ENCODE results near the gene NTNG1.
"Not testable (repeated sequence)": the region's sequence is repeated elsewhere in the genome, so short reads cannot be mapped to it uniquely, and the experiment has no call there.

NTNG1 gene

DNA sequence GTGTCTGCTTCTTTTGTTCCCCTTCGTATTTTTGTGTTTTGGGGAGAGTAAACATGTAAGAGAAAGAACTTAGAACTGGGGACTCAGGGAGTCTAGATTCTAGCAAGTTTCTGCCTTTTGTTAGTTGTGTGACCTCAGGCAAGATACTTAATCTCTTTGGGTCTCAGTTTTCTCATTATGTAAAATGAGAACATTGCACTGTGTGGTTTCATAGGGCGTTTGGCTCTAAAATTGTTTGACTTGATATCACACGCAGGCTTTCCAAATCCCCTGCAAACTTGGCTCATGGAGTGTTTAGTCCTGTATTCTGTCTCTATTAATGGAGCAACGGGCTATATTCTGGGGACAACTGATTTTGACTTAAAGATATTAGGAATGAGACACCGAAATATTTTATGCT is 57.7 kb downstream of the NTNG1 start:
- DNase-seq (ENCODE audit: low spot score): peak; percentile 24

DNA sequence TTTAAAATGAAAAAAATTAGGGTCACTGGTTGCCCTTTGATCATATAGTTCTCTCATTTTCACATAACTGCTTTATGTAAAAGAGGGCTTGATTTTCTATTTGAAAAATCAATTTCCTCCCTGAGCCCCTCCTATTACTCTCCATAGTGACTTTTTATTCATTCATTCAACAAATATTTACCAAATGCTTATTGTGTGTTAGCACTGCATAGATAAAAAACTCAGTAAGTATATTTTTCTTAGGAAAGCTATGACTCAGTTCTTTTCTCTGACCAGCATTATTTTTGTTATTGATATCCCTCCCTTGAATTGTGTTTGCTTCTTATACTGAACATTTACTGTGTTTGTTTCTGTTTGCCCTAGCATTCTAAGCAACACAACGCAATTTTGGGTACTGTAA is 59.8 kb downstream of the NTNG1 start:
- no peak for DNase-seq (ENCODE audit: low spot score)

DNA sequence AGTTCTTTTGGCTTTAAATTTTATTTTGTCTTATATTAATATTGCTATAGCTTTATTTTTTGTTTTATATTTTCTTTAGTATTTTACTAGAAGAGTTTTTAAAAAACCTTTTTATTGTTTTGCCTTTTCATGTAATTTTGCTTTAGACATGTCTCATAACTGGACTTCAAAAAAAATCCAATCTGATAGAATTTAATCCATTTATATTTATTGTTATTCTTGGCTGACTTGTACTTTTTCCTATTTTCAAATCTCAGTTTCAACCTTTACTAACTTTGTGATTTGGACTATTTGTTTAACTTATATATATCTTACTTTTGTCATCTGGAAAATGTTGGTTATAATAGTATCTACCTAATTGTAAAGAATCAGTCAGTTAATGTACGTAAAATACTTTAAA is 61.2 kb downstream of the NTNG1 start:
- DNase-seq (ENCODE audit: low spot score): no peak

DNA sequence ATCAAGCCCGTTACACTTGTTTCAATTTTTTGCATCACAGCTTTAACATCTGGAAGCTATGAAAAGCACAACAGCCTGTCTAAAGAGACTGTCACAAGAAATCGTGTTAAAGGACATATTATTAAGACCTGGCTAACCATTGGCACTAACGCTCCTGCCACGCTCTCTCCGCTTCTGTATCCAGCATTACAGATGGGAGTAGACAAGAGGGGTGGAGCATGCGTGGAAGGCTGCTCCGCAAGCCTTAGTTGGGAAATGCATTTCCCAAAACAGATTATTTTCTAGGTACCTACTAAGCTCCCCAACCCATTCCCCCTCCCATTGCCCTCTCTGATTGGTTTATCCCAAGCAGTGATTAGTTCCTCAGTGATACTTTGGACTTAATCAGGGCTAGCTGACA is 72.4 kb downstream of the NTNG1 start:
- no peak for DNase-seq (ENCODE audit: low spot score)

DNA sequence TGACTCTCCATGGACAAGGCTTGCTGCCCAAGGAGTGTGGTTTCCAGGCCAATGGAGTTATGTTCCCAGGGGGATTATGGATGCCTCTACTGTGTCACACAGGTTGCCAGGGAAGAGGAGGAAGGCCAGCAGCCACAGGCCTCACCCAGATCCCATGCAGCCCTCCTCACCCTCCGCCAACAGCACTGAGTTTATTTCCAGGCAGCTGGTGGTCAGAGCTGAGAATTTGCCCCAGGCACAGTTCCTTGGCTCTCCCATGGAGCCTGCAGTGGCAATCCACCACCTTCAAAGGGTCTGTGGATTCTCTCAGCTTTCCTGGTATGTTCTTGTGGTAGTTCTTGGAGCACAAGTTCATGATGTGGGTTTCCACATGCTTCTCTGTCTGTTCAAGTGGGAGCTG is 79.2 kb downstream of the NTNG1 start:
- DNase-seq (ENCODE audit: low spot score): no peak

DNA sequence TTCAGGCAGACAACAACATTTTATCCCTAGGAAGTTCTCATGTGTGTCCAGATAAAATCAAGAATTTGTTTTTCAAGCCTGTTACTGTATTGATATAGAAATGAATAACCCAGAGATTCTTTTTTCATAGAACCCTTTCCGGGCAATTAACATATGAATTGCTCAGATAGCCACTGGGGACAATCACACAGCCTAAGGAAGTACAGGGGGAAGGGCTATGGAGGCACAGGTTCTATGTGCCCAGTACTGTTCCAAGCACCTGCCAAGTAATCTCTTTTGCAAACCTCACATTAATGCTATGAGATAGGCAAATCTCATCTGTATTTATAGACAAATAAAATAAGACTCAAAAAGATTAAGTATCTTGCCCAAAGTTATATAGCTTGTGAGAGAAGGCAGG is 84.9 kb downstream of the NTNG1 start:
- DNase-seq (ENCODE audit: low spot score): no peak

DNA sequence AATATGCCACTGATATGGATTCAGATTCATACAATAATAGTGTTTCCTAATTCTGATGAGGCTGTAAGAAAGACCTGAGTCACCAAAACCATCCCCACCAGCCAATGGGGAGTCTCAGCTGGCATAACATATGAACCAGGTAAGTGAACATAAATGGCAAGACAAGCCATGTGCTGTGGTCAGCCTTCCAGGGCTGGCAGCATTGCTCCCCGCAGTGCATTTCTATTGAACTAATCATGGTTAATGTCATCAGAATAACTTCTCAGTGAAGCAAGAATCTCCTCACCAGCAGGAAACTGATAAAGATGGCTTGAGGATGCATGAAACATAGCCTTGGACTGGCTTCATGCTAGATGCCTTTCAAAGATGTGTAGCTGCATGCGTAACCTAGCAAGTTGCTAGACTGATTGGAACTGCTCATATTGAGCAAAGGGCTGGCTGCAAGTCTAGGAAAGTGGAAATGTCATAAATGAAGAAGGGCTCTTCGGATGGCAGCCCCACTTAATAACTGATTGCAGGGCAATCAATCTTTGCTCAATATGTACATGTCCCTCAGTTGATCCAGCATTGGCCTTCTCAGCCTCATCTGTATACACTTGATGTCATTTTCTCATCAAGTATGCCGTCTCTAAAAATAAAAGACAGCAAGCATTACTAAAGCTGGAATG is 88.0 kb downstream of the NTNG1 start:
- DNase-seq (ENCODE audit: low spot score): peak; percentile 37

DNA sequence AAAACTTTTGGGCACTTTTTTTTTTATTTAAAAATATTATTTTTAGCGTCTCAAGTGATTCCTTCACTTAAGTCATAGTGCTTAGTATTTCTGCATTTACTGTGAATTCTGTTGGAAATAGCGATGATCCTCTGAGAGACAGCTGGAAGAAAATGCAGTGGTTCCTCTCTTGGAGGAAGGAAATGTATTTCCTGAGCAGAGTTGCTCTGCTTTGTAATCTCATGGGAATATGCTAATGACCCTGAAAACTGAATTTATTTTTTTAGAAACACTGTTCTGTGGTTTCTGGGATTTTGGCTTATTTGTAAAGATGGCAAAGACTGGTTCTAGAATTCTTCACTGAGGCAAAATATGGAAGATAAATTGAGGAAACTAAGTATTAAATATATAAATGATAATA is 88.9 kb downstream of the NTNG1 start:
- no peak for DNase-seq (ENCODE audit: low spot score)

DNA sequence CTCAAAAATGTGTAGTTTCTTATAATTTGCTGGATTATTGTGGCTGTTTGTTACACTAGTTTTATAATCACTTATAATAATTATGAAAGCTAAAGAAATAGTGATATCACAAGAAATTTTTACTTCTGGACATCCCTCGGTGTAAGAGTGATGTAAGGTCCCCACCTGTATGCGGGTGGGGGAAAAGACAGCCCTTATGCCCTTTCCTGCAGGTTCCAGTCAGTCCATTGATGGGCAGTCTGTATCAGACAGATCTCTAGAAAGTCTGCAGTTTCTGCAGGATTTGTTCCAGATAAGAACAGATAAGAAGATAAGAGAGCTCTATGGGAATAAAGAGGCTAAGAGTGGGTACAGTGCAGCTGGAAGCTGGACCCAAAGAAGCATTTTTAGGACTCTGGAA is 89.3 kb downstream of the NTNG1 start:
- no peak for DNase-seq (ENCODE audit: low spot score)

DNA sequence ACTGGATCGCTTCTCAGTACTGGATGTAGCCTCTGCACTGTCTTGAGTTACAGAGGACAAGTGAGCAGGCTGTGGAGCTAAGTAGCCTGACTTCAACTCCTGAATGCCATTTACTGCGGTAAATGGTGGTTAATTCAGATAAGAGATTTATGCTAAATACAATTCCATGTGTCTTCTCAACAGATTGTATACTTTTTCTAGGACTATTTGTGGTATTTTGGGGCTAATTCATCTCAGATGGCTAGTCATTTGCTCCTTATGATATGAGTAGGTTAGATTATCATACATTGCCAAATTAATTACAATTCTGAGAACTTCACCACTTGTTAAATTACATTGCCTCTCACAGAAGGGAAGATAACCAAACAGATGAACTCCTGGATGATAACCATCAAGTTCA is 90.5 kb downstream of the NTNG1 start:
- DNase-seq (ENCODE audit: low spot score): no peak

DNA sequence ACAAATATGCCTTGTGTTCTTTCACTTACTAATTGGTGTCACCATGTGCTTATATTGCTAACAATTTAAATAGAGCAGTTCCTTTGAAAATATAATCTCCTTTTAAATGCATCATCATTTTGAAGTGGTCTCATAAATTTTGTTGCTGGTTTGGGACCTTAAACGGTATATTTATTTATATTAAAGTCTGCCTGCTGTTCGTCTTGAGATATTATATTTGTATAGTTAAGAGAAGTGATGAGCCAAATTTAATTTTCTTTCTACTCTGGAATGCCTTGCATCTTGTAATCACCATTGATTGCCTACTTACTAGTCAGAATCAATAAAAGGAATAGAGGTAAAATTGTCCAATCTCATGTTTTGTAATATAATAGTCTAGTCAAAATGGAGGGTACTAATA is 91.6 kb downstream of the NTNG1 start:
- no peak for DNase-seq (ENCODE audit: low spot score)

DNA sequence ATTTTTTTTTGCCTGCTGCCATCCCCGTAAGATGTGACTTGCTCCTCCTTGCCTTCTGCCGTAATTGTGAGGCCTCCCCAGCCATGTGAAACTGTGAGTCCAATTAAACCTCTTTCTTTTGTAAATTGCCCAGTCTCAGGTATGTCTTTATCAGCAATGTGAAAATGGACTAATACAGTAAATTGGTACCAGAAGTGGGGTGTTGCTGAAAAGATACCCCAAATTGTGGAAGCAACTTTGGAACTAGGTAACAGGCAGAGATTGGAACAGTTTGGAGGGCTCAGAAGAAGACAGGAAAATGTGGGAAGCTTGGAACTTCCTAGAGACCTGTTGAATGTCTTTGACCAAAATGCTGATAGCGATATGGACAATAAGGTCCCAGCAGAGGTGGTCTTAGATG is 95.9 kb downstream of the NTNG1 start:
- not testable (repeated sequence) for DNase-seq (ENCODE audit: low spot score)

DNA sequence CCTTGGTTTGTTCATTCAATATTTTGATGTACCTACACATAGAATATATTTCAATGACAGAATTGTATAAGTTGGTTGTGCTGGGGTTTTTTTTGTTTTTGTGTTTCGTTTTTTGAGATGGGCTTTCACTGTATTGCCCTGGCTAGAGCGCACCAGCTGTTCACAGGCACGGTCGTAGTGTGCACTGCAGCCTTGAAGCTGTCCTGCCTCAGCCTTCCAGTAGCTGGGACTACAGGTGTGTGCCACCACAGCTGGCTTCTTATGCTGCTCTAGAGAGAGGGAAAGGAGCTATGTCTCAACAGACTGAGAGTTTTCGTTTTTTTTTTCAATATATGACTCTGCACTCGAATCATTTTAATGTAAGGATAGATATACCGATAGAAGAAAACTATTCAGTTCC is 102.6 kb downstream of the NTNG1 start:
- DNase-seq (ENCODE audit: low spot score): no peak

DNA sequence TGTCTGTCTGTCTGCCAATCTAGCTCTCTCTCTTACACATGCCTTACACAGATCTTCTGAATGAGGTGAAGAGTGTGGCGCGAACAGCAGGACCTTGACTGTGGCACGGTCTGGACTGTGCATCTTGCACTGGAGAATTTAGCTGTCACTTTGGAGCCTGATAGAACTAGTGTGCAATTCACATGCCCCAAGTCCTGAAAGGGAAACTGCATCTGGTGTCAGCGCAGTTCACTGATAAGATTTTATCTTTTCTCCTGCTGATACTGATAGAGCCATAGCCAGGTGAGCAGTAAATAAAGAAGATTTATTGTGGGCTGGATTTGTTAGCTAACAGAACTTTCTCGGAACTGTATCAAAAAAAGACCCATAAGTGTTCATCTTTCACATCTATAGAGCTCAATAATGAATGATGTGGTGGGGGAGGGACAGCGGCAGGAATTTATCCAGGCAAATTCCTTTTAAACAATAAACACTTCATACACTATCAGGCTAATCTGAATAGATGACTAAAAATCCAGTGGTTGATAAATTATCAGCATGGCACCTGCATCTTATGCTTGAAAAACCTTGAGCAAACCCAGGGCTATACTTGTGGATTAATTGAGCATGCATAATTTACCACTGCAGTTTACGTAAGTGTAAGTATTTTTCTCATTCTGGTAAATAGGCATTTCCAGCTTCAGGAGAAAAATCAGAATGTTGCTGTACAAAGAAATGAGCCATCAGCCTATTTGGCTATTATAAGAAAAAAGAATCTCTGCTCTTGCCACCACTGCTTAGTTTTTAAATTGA is 104.1 kb downstream of the NTNG1 start:
- DNase-seq (ENCODE audit: low spot score): no peak

DNA sequence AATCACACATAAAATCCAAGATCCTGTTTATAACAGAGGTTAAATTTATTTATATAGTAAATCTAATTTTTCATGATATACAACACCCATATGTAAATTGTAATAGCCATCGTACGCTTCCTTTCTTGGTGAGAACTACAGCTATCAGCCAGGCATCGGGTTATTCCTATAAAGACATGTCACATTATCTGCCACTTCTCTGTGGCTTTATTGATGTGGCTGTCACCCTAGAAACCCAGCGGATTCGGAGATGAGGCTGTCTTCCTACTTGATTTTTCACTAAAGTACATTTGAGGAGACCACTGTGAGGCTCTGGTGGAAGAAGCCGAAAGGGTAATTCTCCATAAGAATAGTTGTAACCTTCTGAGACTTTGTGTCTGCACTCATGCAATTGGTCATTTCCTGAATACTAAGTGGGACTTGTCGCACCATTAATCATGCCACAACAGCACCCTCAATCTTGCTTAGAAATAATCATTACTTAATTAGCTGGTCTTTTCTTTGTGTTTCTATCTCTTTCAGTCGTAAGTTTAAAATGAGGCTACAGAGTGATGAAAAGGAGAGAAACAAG is 106.0 kb downstream of the NTNG1 start:
- no peak for DNase-seq (ENCODE audit: low spot score)

DNA sequence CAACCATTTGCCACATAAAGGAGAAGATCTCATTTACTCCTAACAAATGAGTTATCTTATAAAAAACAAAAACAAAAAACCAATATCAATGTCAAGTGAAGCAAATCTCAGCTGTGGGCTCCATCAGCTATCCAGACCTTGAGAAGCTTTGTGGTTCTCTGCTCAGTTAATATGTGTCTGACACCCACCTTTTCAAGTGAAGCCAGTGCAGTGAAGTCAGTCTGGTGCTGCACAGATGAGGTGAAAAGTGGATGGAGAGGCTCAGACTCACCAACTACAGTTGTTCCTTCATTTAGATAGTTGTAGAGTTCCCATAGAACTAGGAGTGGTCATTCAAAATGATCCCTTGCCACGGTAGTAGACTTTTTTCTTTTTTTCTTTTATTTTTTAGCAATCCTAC is 106.8 kb downstream of the NTNG1 start:
- no peak for DNase-seq (ENCODE audit: low spot score)

DNA sequence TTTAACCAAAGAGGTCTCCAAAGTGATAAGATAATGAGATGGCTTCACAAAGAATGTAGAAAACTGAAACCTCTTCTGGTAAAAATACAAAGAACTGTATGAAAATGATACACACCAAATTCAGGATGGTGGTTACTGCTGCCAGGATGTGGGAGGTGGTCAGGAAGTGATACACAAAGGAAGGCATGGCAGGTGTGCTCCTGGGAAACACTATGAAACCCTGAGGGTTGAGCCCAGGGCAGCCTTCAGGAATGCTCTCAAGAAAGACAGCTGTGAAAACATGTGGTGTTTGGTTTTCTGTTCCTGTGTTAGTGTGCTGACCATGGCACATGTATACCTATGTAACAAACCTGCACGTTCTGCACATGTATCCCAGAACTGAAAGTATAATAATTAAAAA is 109.3 kb downstream of the NTNG1 start:
- DNase-seq (ENCODE audit: low spot score): no peak

DNA sequence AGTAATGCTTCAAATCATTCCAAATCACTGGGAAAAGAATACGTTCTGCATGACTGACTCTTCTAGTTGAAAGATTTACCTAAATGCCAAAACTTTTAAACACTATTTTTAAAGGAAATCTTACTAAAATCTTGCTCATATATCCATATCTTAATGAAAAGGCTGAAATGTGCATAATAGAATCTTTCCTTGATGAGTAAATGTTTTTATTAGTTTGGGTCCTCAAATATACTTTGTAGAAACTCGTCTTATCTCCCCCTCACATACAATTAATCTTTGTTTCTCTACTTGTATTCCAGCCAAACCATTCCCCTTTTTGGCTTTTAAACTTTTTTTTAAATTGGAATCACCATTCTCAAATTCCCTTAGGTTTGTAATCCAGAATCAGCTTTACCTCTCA is 110.2 kb downstream of the NTNG1 start:
- no peak for DNase-seq (ENCODE audit: low spot score)

DNA sequence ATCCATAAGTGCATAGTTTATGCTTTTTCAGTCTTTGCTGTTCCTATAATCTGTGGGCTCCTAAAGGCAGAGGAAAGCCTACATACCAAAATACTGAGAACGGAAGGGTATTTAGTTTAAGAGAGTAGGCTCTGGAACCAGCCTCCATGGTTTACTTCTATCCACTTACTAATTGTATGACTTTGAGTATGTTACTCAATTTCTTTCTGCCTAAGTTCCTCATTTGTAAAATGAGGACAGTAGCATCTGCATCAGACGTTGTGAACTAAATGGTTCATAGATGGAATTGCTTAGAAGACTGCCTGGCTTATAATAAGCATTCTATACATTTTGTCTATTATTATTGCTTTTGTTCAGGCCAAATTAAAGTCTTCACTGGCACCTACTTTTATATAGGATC is 111.0 kb downstream of the NTNG1 start:
- DNase-seq (ENCODE audit: low spot score): no peak

DNA sequence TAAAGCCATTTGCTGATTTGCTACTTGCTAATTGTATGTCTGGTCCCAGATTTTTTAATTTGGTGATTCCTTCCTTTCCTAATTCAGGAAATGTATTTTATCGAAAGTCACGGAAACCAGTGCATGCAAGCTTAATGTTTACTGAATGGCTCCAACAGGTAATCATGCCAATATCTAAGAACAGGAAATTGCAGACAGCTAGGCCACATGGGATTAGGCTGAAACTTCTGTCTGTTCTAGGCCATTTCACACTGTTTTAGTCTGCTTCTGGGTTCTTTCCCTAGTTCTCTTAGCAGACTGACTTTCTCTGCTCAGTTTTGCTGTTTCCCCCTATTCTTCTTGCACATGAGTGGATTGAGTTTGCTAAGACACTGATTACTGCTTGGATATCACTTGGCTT is 111.4 kb downstream of the NTNG1 start:
- DNase-seq (ENCODE audit: low spot score): no peak

DNA sequence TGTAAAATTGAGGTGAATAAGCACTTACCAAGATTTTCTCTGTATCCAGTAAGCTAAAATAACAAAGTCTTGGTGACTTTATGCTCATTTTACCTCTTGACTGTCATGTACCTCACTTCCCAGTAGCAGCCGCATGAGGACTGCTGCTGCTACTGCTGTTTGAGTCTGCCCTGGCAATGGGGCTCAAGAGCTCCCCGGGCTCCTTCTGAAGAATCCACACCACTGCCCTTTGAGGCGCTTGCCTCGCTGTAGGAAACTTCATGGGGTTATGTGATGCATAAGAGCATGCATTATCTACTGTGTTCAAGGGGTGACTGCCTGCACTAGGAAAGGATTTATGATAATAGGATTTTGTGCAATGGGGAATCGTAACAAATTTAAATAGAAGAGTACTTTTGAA is 113.5 kb downstream of the NTNG1 start:
- DNase-seq (ENCODE audit: low spot score): no peak

DNA sequence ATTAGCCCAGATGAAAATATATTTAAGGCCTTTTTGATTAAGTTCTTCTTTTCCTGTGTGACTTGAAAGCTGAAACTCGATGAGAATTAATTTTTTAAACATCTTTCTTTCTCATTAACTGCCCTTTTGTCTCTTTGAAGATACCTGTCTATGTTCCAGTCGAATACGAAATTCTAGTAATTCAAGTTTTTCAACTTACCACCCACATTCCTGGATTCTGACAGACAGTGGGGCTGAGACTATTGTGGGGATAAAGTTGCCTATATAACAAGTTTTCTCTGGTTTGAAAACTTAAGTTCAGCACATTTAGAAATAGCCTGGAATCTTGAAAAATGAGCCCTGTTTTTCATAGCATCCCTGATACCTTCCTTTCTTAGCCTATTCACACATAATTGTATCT is 114.6 kb downstream of the NTNG1 start:
- no peak for DNase-seq (ENCODE audit: low spot score)

DNA sequence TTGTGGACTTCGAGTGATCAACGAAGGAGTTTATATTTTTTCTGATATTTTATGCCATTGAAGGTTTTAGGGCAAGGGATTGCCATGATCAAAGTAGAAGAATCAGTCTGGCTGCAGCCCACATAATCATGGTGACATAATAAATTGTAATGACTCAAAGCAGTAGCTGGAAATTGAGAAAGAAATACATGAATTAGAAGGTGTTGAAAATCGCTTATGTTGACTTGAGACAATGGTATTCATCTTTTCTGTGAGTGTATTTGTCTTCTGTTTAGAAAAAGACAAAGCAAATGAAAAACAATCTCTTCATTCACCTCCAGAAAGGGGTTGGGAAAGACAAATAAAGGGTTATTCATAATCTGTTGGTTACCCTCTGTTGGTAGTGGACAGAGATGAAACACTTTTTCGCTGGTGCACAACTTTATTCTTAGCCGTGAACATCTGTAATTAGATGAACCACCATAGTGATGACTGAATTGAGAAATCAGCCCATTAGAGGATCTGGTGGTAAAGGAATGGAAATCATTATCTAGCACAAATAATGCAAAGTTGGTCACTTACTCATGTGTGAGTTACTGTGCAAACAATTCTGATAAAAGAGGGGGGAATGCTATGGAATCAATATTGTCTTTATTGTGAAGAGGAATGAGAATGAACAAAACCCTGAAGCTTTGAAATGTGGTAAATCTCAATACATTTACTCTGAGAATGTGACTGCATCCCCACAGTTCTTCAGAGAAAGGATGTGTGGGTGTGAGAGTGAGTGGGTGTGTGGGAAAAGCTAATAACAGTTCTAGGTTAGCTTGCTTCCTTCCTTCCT is 121.8 kb downstream of the NTNG1 start:
- DNase-seq (ENCODE audit: low spot score): peak; percentile 26

Data from AG20443 (cell line).